ENCODE measurements around the gene SHISAL1.

The SHISAL1 gene

GRCh38 chr22:44203203-44203602 is 109.5 kb downstream of the SHISAL1 start:
- no peaks in the 10 kb centered on the region for H3K27me3 ChIP-seq (ENCODE audit: insufficient read depth, low read length, poor library complexity)
- H3K4me1 ChIP-seq (ENCODE audit: insufficient read depth, low read length) = peaks cover 9% of the 10 kb centered on the region; the same call in 1 of the 2 replicates
- H4K20me1 ChIP-seq (ENCODE audit: insufficient read depth, low read length) = peaks cover 25% of the 10 kb centered on the region
- no peak overlapping the region for H3K4me3 ChIP-seq (ENCODE audit: low read depth in 1 of 2, low read length in 2 of 2)
- no peak overlapping the region for H3K27ac ChIP-seq (ENCODE audit: low read length)
- H3K9ac ChIP-seq (ENCODE audit: low read depth, low read length) = no peak overlapping the region
- ATAC-seq (ENCODE audit: insufficient read depth, low read depth) = no peak
- no peak for DNase-seq
- no peak overlapping the region for H2AFZ ChIP-seq (ENCODE audit: low read depth, low read length)
- peaks cover 24% of the 10 kb centered on the region for H3K36me3 ChIP-seq (ENCODE audit: insufficient read depth, low read length)
- H3K79me2 ChIP-seq (ENCODE audit: insufficient read depth, low read length) = no peaks in the 10 kb centered on the region
- no peaks in the 10 kb centered on the region for H3K9me3 ChIP-seq (ENCODE audit: insufficient read depth, low read length, severe bottlenecking)
- TF ChIP-seq, protein P1, sequence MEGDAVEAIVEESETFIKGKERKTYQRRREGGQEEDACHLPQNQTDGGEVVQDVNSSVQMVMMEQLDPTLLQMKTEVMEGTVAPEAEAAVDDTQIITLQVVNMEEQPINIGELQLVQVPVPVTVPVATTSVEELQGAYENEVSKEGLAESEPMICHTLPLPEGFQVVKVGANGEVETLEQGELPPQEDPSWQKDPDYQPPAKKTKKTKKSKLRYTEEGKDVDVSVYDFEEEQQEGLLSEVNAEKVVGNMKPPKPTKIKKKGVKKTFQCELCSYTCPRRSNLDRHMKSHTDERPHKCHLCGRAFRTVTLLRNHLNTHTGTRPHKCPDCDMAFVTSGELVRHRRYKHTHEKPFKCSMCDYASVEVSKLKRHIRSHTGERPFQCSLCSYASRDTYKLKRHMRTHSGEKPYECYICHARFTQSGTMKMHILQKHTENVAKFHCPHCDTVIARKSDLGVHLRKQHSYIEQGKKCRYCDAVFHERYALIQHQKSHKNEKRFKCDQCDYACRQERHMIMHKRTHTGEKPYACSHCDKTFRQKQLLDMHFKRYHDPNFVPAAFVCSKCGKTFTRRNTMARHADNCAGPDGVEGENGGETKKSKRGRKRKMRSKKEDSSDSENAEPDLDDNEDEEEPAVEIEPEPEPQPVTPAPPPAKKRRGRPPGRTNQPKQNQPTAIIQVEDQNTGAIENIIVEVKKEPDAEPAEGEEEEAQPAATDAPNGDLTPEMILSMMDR (IDR thresholded peaks at IDR 0.05; ENCODE audit: borderline replicate concordance, extremely low read depth, low read length, poor library complexity, severe bottlenecking) = no peak
- TF ChIP-seq EZH2 (IDR thresholded peaks at IDR 0.05; ENCODE audit: borderline replicate concordance, low read depth, low read length, severe bottlenecking) = no peak
- no peak overlapping the region for H3K4me2 ChIP-seq (ENCODE audit: insufficient read depth, low read length)

- Histone ChIP-seq H3K4me1 (ENCODE audit: insufficient read depth, low read length) (peaks cover 9% of the 10 kb centered on the region; the same call in 1 of the 2 replicates), H3K27me3 (ENCODE audit: insufficient read depth, low read length, poor library complexity) (no peaks in the 10 kb centered on the region), H4K20me1 (ENCODE audit: insufficient read depth, low read length) (peaks cover 25% of the 10 kb centered on the region), H3K9me3 (ENCODE audit: insufficient read depth, low read length, severe bottlenecking) (no peaks in the 10 kb centered on the region), H3K9ac (ENCODE audit: low read depth, low read length) (no peak overlapping the region), H2AFZ (ENCODE audit: low read depth, low read length) (no peak overlapping the region), H3K36me3 (ENCODE audit: insufficient read depth, low read length) (peaks cover 24% of the 10 kb centered on the region), H3K27ac (ENCODE audit: low read length) (no peak overlapping the region), H3K4me2 (ENCODE audit: insufficient read depth, low read length) (no peak overlapping the region), H3K79me2 (ENCODE audit: insufficient read depth, low read length) (no peaks in the 10 kb centered on the region), H3K4me3 (ENCODE audit: low read depth in 1 of 2, low read length in 2 of 2) (no peak overlapping the region)
- DNase-seq (no peak), ATAC-seq (ENCODE audit: insufficient read depth, low read depth) (no peak)
- TF ChIP-seq, protein P1 (IDR thresholded peaks at IDR 0.05; ENCODE audit: borderline replicate concordance, extremely low read depth, low read length, poor library complexity, severe bottlenecking) = no peak
- no peak for TF ChIP-seq EZH2 (IDR thresholded peaks at IDR 0.05; ENCODE audit: borderline replicate concordance, low read depth, low read length, severe bottlenecking)
These were observed 110.4 kb downstream of the SHISAL1 start for GRCh38 chr22:44202261-44202789.

GRCh38 chr22:44201665-44202064 is 111.1 kb downstream of the SHISAL1 start:
- H3K27ac ChIP-seq (ENCODE audit: low read length) = no peak overlapping the region
- H4K20me1 ChIP-seq (ENCODE audit: insufficient read depth, low read length) = peaks cover 25% of the 10 kb centered on the region
- H3K4me1 ChIP-seq (ENCODE audit: insufficient read depth, low read length) = peaks cover 9% of the 10 kb centered on the region; the same call in 1 of the 2 replicates
- no peak overlapping the region for H3K9ac ChIP-seq (ENCODE audit: low read depth, low read length)
- TF ChIP-seq EZH2 (IDR thresholded peaks at IDR 0.05; ENCODE audit: borderline replicate concordance, low read depth, low read length, severe bottlenecking) = no peak
- TF ChIP-seq, protein P1 (IDR thresholded peaks at IDR 0.05; ENCODE audit: borderline replicate concordance, extremely low read depth, low read length, poor library complexity, severe bottlenecking) = no peak
- no peaks in the 10 kb centered on the region for H3K79me2 ChIP-seq (ENCODE audit: insufficient read depth, low read length)
- DNase-seq (no peak), ATAC-seq (ENCODE audit: insufficient read depth, low read depth) (no peak)
- no peaks in the 10 kb centered on the region for H3K9me3 ChIP-seq (ENCODE audit: insufficient read depth, low read length, severe bottlenecking)
- peaks cover 24% of the 10 kb centered on the region for H3K36me3 ChIP-seq (ENCODE audit: insufficient read depth, low read length)
- no peak overlapping the region for H2AFZ ChIP-seq (ENCODE audit: low read depth, low read length)
- no peak overlapping the region for H3K4me3 ChIP-seq (ENCODE audit: low read depth in 1 of 2, low read length in 2 of 2)
- H3K27me3 ChIP-seq (ENCODE audit: insufficient read depth, low read length, poor library complexity) = no peaks in the 10 kb centered on the region
- H3K4me2 ChIP-seq (ENCODE audit: insufficient read depth, low read length) = no peak overlapping the region
